GM10266 (cell line): ENCODE results near the gene KDM7A.
A peak's percentile ranks its signal among the peaks of the same experiment; 100 is the strongest.

Experiments used
- DNase-seq: peaks from one replicate; pipeline ENCODE4 v3.0.0; 2012; ENCODE audit errors: extremely low spot score
- TF ChIP-seq, protein P1 (sequence below): IDR thresholded peaks from 2 replicates; pipeline ENCODE4 v1.5.1; 2012; ENCODE audit warnings: mild to moderate bottlenecking, low read depth; ENCODE audit not compliant: control insufficient read depth, insufficient read depth; ENCODE audit errors: missing control alignments

Gene KDM7A

DNA sequence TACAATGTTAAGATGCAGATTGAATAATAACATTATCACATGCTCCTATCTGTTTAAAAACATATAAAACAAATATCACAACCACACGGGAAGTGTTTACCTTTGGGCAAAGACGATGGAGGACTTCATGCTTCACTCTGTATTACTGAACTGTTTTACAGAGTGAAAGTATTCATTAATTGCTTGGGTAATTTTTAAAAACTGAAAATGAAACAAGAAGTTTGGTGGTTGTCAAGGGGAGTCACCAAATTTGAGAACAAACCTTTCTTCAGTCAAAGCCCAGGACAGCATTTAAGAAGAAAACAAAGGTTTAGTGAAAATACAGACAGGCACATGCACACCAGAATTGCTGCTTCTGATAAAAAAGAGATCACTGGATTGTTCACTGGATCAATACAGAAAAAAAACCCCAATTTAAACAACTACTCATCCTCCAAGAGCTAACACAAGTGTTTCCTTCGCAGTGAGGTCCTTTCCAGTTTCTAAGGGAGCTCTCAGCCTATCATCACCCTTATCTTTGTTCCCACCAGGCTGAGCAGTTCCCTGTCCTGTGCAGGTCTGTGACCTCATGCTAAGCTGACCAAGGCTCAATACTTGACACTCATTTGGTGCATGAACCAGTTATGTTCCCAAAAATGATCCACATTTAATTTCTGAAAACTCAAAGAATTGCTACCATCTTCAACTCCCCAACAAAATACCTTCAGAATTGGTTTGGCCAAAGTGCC, 122.8 kb downstream of the KDM7A start:
- peak; percentile 64 for DNase-seq
- TF ChIP-seq, protein P1, sequence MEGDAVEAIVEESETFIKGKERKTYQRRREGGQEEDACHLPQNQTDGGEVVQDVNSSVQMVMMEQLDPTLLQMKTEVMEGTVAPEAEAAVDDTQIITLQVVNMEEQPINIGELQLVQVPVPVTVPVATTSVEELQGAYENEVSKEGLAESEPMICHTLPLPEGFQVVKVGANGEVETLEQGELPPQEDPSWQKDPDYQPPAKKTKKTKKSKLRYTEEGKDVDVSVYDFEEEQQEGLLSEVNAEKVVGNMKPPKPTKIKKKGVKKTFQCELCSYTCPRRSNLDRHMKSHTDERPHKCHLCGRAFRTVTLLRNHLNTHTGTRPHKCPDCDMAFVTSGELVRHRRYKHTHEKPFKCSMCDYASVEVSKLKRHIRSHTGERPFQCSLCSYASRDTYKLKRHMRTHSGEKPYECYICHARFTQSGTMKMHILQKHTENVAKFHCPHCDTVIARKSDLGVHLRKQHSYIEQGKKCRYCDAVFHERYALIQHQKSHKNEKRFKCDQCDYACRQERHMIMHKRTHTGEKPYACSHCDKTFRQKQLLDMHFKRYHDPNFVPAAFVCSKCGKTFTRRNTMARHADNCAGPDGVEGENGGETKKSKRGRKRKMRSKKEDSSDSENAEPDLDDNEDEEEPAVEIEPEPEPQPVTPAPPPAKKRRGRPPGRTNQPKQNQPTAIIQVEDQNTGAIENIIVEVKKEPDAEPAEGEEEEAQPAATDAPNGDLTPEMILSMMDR: no peak

DNA sequence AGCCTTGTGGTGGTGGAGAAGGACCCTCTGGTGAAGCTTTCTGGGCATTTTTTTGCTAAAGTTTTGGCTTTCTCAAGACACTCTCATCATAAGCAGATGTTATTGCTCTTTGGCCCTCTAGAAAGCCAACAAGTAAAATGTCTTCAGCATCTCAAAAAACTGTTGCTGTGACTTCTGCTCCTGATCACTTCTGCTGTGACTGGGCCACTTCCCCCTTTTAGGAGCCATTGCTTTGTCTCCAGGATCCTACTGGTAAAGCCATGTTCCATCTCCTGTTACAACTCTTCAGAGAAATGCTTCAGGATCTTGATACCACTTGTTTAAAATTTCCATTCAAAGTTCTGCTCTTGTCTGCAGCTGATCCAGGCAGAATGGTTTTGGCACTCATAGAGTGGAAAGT, 125.0 kb downstream of the KDM7A start:
- TF ChIP-seq, protein P1: no peak
- DNase-seq: no peak

DNA sequence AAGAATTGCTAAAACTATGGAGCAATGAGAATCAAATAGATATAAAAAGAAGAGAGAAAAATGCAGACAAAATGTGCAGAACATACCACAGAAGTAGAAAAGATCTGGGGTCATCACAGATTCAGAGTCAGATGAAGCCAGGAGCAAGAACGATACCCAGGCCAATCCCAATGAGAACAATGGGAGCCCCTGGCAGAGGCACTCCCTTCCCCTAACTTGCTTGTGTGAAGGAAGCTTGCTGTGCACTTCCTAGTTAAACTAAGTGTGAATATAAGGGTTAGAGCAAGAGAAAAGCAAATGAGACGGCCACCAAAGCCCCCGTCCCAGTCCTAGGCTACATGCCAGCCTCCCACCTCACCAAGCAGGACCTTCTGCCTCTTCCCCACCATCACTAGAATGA, 126.7 kb downstream of the KDM7A start:
- no peak for DNase-seq
- TF ChIP-seq, protein P1: no peak

DNA sequence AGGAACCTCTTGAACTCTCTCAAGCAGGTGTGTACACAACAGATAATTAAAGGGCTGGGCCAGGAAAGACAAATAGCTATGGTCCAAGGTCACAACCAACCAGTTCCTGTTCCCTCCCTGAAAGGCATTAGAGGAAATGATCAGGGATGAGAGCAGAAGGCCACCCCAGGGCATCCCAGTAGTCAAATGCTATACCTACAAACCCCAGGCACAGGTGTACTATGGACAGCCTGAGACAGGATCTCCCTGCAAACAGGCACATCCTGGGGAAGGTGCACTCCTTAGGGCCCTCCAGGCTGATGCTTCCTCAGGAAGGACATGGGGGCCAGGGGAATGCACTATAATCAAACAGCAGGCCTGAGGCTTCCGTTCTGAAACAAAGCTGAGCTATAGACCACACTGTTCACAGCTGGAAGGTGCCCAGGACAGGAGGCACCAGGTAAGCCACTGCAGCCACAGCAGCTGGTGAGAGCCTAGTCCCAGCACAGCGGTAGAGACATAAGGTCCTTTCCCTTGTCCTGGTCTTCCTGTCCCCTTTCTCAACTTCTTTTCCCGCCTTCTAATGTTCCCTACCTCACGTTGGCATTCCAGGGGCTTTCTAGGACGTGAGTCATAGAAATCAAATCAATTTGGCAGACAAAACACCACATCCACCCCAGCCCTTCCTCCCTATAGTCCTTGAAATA, 127.3 kb downstream of the KDM7A start:
- DNase-seq: no peak
- TF ChIP-seq, protein P1: no peak

DNA sequence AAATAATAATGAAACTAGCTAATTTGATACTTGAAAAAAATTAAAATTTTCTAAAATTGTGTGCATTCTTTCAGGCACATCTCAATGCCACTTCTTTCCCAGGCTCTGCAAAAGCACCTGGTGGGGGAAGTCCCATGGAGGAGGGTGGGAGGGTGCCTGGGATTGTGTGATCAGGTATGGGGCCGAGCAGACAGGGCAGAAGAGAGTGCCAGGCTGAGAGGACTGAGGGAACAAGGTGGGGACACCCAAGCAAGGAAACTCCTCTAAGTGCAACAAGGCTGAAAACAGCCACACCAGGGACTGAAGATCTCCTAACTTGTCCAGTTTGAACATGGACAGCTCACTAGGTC, 127.8 kb downstream of the KDM7A start:
- no peak for DNase-seq
- TF ChIP-seq, protein P1: no peak

DNA sequence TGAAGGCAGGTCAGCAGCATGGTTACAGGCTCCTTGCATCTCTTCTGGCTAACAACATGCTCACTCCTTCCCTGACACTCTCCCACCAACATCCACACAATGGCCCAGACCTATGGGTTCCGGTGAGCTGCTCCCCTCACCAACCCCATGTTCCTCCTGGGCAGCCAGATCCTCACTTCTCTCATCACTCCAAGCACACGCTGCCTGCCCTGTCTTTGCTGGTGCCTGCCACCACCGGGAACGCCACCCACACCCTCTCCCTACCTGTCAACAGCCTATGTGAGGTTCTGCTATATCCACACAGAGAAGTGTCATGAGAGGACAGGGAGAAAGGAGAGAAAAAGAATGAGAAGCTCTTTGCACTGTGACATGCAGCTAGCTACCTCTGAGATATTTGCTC, 128.6 kb downstream of the KDM7A start:
- DNase-seq: no peak

More for the DNA sequence above, 128.6 kb downstream of the KDM7A start:
- TF ChIP-seq, protein P1: no peak
